Gastrocnemius medialis (tissue), 4 donors: Measurements from ENCODE around the gene PGD. TPM values are rescaled to one million over a fixed set of nuclear protein-coding genes. Genes with fewer than 3 reads are reported as not detected.

Experiments
- ATAC-seq, 2 donors: fragments of 150-250 bp; one replicate each; pipeline ENCODE4 v1.9.1; 2016
- DNase-seq, 2 donors: peaks; one replicate each; pipeline ENCODE4 v3.0.0-alpha.2; 2019
- H3K27ac ChIP-seq, 4 donors: fragments of 200-600 bp; sonication (generic); 1 replicate in 1 of 4; 2 replicates in 3 of 4; pipeline ENCODE4 v1.5.1; 2016 to 2018; ENCODE audit warnings: mild to moderate bottlenecking in 2 of 4, moderate library complexity in 1 of 4
- H3K27me3 ChIP-seq, 3 donors: fragments of 200-600 bp; sonication (generic) in 2 of 3; 1 replicate in 1 of 3; 2 replicates in 2 of 3; pipeline versions ENCODE4 v1.5.1 to v1.6.0; 2016 to 2019; ENCODE audit warnings: mild to moderate bottlenecking in 1 of 3, moderate library complexity in 1 of 3
- H3K36me3 ChIP-seq, 2 donors: fragments of 200-600 bp; sonication (generic) in 1 of 2; one replicate each; pipeline ENCODE4 v1.5.1; 2017 to 2018
- H3K4me1 ChIP-seq, 2 donors: fragments of 200-600 bp; sonication (generic) in 1 of 2; one replicate each; pipeline ENCODE4 v1.5.1; 2016 to 2017; ENCODE audit warnings: mild to moderate bottlenecking in 2 of 2
- H3K4me3 ChIP-seq, 4 donors: fragments of 200-600 bp; sonication (generic) in 3 of 4; 1 replicate in 1 of 4; 2 replicates in 3 of 4; pipeline ENCODE4 v1.5.1; 2016 to 2019; ENCODE audit warnings: mild to moderate bottlenecking in 2 of 4
- H3K9me3 ChIP-seq, 3 donors: fragments of 200-600 bp; sonication (generic) in 2 of 3; 1 replicate in 1 of 3; 2 replicates in 2 of 3; pipeline ENCODE4 v1.5.1; 2016 to 2019
- POLR2A ChIP-seq, 2 donors: fragments of 450-650 bp; IDR thresholded peaks; one replicate each; pipeline ENCODE4 v1.6.1; 2017; ENCODE audit warnings: antibody characterized with exemption in 2 of 2, mild to moderate bottlenecking in 2 of 2, moderate library complexity in 2 of 2
- in situ Hi-C, 4 donors: fragments of 200-750 bp; cut with MboI; loops; one replicate each; pipeline versions ENCODE4 v1.15.0 to v1.8.0; 2017; ENCODE audit warnings: low sequenced_read_pairs in 4 of 4
- intact Hi-C: fragments of 100-400 bp; cut with DNase I; formaldehyde crosslinking; loops from one replicate; pipeline ENCODE4 v1.15.1; 2023; ENCODE audit warnings: low total_unique reads
- total RNA-seq, 4 donors: library from RNA; depleted of rRNA; stranded (reverse); fragments of >200 nt; gene quantifications; one replicate each; pipeline versions ENCODE4 v1.1.0 to v1.2.3, GENCODE V29; 2016
- TF ChIP-seq, protein P1 (sequence below), 5 experiments: fragments of 450-650 bp in 3 of 5; fragments of 200-600 bp in 2 of 5; sonication (generic) in 2 of 5; IDR thresholded peaks in 4 of 5; conservative IDR thresholded peaks in 1 of 5; 1 replicate in 4 of 5; 2 replicates in 1 of 5; pipeline ENCODE4 v1.5.1; 2016 to 2019; ENCODE audit warnings: antibody characterized with exemption in 5 of 5, mild to moderate bottlenecking in 3 of 5, moderate library complexity in 3 of 5

Gene PGD
- total RNA-seq, 4 donors from 2014 or later: 23.8 to 48.7 (median 39.3) TPM

DNA sequence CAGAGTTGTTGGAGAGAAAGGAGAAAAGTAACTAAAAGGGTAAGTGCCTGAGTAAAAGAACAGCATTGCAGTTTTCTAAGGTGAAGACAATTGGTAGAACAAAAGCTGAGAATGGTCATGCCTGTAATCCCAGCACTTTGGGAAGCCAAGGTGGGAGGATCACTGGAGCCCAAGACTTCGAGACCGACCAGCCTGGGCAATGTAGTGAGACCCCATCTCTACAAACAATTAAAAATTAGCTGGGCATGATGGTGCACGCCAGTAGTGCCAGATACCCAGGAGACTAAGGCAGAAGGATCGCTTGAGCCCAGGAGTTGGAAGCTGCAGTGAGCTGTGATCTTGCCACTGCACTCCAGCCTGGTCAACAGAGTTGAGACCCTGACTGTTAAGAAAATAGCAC is 15.2 kb upstream of the PGD start:
- intact Hi-C loops: no loop called here

DNA sequence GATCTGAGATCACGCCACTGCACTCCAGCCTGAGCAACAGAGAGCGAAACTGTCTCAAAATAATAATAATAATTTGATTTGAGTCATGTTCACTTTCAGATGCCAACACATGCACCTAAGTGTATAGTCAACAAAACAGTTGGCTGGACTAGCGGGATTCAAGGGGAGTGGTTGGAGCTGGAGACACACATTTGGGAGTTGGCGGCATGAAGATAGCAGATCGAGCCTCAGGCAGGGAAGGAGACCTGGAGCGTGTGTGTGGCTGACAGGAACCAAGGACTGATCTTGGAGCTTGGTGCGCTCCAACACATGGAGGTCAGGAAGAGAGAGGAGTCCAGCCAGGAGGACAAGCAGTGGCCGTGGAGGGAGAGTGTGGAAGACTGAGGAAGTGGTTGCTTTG is 14.6 kb upstream of the PGD start:
- TF ChIP-seq, protein P1, sequence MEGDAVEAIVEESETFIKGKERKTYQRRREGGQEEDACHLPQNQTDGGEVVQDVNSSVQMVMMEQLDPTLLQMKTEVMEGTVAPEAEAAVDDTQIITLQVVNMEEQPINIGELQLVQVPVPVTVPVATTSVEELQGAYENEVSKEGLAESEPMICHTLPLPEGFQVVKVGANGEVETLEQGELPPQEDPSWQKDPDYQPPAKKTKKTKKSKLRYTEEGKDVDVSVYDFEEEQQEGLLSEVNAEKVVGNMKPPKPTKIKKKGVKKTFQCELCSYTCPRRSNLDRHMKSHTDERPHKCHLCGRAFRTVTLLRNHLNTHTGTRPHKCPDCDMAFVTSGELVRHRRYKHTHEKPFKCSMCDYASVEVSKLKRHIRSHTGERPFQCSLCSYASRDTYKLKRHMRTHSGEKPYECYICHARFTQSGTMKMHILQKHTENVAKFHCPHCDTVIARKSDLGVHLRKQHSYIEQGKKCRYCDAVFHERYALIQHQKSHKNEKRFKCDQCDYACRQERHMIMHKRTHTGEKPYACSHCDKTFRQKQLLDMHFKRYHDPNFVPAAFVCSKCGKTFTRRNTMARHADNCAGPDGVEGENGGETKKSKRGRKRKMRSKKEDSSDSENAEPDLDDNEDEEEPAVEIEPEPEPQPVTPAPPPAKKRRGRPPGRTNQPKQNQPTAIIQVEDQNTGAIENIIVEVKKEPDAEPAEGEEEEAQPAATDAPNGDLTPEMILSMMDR (IDR thresholded peaks at IDR 0.05 in 4 of 5, conservative IDR thresholded peaks at IDR 0.05 in 1 of 5): no peak
- TF ChIP-seq POLR2A (IDR thresholded peaks at IDR 0.05): no peak
- DNase-seq (no peak), ATAC-seq (no peak)
- H3K4me1 ChIP-seq: peaks cover 4 to 6% of the 10 kb centered on the region in 2 donors
- in situ Hi-C loops (no loop called here), intact Hi-C loops (no loop called here)
- no peak overlapping the region for H3K27ac ChIP-seq
- H3K9me3 ChIP-seq: no peaks in the 10 kb centered on the region
- H3K36me3 ChIP-seq: peaks cover 0 to 8% of the 10 kb centered on the region in 2 donors
- no peaks in the 10 kb centered on the region for H3K27me3 ChIP-seq
- H3K4me3 ChIP-seq: no peak overlapping the region

More for the DNA sequence above, 15.2 kb upstream of the PGD start:
- Histone ChIP-seq H3K9me3 (no peaks in the 10 kb centered on the region), H3K4me1 (peaks cover 4 to 6% of the 10 kb centered on the region in 2 donors), H3K36me3 (peaks cover 0 to 14% of the 10 kb centered on the region in 2 donors), H3K27me3 (no peaks in the 10 kb centered on the region), H3K27ac (no peak overlapping the region), H3K4me3 (no peak overlapping the region)
- DNase-seq (no peak), ATAC-seq (no peak)
- TF ChIP-seq, protein P1 (IDR thresholded peaks at IDR 0.05 in 4 of 5, conservative IDR thresholded peaks at IDR 0.05 in 1 of 5): no peak
- TF ChIP-seq POLR2A (IDR thresholded peaks at IDR 0.05): no peak
- in situ Hi-C loops: no loop called here

DNA sequence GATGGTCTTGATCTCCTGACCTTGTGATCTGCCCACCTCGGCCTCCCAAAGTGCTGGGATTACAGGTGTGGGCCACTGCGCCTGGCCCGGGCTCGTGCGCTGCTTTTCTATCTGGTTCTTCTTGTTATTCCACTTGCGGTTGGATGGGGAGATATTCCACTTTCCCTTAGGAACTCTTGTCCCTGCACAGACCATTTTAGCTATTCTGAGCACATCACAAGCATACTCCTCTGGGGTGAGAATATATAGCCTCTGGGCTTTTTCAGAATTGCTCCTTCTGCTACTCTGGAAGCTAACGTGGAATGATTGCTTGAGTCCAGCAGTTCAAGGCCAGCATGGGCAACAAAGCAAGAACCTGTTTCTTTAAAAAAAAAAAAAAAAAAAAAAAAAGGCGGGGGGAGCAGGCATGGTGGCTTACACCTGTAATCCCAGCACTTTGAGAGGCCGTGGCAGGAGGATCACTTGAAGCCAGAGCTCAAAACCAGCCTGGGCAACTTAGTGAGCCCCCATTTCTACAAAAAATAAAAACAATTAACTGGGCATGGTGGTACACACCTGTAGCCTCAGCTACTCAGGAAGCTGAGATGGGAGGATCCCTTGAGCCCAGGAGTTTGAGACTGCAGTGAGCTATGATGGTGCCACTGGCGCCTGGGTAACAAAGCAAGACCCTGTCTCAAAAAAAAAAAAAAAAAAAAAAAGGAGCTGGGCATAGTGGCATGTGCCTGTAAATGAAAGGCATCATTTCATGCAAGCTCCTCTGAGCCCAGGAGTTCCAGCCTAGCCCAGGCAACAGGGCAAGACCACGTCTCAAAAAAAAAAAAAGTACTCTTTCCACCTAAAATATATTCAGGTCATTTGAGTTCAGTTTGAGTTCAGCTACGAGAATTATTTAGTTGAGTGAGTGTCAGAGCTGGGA is 11.8 kb upstream of the PGD start:
- in situ Hi-C loops: no loop called here
- H3K4me3 ChIP-seq: no peak overlapping the region
- no peaks in the 10 kb centered on the region for H3K27me3 ChIP-seq

DNA sequence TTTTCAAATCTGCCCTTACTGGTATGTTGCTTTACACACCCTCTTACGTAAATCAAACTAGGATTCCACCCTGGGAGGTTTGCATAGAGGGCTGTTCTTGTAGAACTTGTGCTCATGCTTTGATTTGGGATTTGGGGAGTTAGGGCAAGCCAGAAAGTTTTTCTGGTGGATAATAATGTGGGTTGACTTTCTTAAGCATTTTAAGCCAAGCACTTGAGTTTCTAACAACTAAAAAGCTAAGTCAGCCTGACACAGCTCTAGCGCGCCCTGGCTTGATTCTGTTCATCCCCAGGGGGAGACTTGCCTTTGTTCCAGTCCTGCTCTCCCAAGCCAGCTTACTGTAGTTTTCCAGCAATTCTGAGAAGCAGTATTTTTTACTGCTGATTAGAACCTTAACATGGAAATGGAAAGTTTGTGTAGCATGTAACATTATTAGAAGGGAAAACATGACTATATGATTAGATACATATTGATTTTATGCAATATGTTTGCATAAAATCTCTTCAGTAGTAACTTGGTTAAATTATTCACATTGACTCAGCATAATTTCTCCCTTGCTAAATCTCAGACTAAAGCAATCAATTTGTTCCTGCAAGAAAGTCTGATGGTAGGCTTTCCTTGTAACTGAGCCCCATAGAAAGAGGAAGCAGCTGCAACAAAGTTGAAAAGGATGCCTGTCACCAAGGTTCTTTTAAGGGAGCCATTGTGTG is 11.0 kb upstream of the PGD start:
- ATAC-seq: peak in 1 of 2 donors; percentile 35
- peak overlapping the region in 1 of 4 donors; percentile 10 for H3K4me3 ChIP-seq
- in situ Hi-C loops: no loop called here

More for the DNA sequence above, 11.8 kb upstream of the PGD start:
- intact Hi-C loops: no loop called here
- no peaks in the 10 kb centered on the region for H3K9me3 ChIP-seq
- H3K4me1 ChIP-seq: peaks cover 4 to 6% of the 10 kb centered on the region in 2 donors
- no peak for ATAC-seq
- H3K27ac ChIP-seq: peak overlapping the region; percentile 38 to 64 (median 50)
- no peak for TF ChIP-seq POLR2A (IDR thresholded peaks at IDR 0.05)
- TF ChIP-seq, protein P1 (IDR thresholded peaks at IDR 0.05 in 4 of 5, conservative IDR thresholded peaks at IDR 0.05 in 1 of 5): no peak
- DNase-seq: no peak
- H3K36me3 ChIP-seq: no peaks in the 10 kb centered on the region

More for the DNA sequence above, 11.0 kb upstream of the PGD start:
- no peaks in the 10 kb centered on the region for H3K27me3 ChIP-seq
- H3K9me3 ChIP-seq: no peaks in the 10 kb centered on the region
- TF ChIP-seq, protein P1 (IDR thresholded peaks at IDR 0.05 in 4 of 5, conservative IDR thresholded peaks at IDR 0.05 in 1 of 5): no peak
- no peak for TF ChIP-seq POLR2A (IDR thresholded peaks at IDR 0.05)
- no peaks in the 10 kb centered on the region for H3K36me3 ChIP-seq
- peak overlapping the region; percentile 38 to 64 (median 50) for H3K27ac ChIP-seq
- H3K4me1 ChIP-seq: peaks cover 4 to 6% of the 10 kb centered on the region in 2 donors
- DNase-seq: no peak
- intact Hi-C loops: no loop called here
